ENCODE measurements around the gene IPPK. TPM values are rescaled to one million over a fixed set of nuclear protein-coding genes. Genes with fewer than 3 reads are reported as not detected.

Gene IPPK
- total RNA-seq, 1 donor from 2014 or later, result 8.1 TPM

DNA sequence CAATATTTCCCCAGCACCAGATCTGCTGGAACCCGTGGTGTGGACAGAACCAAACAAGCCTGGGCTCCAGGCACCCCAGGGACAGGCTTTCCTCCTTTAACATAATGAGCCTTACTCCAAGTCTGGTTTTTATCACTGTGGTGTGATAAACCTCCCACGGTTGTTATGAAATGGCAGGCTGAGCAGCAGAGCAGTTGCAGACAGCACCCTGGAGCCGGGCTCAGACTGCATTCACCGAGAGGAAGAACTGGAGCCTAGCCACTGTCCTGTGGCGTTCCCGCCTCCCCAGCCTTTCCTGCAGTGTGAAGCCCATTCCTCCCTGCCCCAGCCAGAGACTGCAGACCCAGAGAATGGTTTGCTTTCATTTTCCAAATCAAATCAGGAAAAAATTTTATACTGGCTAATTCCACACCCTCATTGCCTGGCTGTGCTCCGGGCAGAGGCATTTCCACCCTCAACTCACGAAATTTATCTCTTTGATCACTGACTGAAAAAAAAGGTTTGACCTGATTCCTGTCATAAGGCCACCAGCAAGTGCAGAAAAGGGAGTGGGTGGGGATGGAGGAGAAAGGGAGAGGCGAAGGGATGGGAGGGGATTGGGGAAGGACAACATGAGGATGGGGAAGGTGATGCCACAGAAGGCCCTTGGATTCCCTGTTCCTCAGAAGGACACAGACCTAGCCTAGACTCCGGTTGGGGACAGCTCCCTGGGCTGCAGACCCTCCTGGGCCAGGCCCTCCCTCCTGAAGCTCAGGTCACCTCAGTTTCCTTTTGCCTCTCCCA lies 18.9 kb downstream of the IPPK start:
- Mint-ChIP-seq H3K4me3 (no peak overlapping the region), H3K9me3 (no peaks in the 10 kb centered on the region), H3K27me3 (no peaks in the 10 kb centered on the region), H3K27ac (no peak overlapping the region), H3K4me1 (ENCODE audit: unreplicated experiment) (no peaks in the 10 kb centered on the region), H3K36me3 (peaks cover 27% of the 10 kb centered on the region)
- TF ChIP-seq, protein P1, sequence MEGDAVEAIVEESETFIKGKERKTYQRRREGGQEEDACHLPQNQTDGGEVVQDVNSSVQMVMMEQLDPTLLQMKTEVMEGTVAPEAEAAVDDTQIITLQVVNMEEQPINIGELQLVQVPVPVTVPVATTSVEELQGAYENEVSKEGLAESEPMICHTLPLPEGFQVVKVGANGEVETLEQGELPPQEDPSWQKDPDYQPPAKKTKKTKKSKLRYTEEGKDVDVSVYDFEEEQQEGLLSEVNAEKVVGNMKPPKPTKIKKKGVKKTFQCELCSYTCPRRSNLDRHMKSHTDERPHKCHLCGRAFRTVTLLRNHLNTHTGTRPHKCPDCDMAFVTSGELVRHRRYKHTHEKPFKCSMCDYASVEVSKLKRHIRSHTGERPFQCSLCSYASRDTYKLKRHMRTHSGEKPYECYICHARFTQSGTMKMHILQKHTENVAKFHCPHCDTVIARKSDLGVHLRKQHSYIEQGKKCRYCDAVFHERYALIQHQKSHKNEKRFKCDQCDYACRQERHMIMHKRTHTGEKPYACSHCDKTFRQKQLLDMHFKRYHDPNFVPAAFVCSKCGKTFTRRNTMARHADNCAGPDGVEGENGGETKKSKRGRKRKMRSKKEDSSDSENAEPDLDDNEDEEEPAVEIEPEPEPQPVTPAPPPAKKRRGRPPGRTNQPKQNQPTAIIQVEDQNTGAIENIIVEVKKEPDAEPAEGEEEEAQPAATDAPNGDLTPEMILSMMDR (conservative IDR thresholded peaks at IDR 0.05), result no peak
- peak; percentile 18 for DNase-seq (ENCODE audit: extremely low spot score, unreplicated experiment)

DNA sequence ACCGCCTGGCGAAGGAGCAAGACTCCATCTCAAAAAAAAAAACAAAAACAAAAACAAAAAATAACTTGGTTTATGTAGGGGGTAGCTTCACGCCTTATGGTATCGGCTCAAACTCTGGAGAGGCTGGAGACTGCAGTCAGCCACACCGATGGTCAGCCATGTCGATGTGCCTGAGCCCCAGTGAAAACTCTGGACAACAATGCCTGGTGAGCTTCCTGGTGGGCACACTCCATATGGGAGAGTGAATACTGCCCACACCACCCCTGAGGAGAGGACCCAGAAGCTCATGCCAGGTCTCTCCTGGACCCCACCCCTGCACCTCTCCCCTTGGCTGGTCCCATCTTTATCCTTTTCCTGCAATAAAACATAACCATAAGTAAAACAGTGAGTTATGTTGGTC lies 19.6 kb downstream of the IPPK start:
- TF ChIP-seq, protein P1 (conservative IDR thresholded peaks at IDR 0.05), result no peak
- H3K36me3 Mint-ChIP-seq, result peaks cover 34% of the 10 kb centered on the region
- H3K4me1 Mint-ChIP-seq (ENCODE audit: unreplicated experiment), result no peaks in the 10 kb centered on the region
- H3K27me3 Mint-ChIP-seq, result no peaks in the 10 kb centered on the region
- H3K27ac Mint-ChIP-seq, result no peak overlapping the region
- DNase-seq (ENCODE audit: extremely low spot score, unreplicated experiment), result peak; percentile 40
- H3K9me3 Mint-ChIP-seq, result no peaks in the 10 kb centered on the region
- H3K4me3 Mint-ChIP-seq, result no peak overlapping the region

- Mint-ChIP-seq H3K36me3 (peaks cover 42% of the 10 kb centered on the region), H3K4me1 (ENCODE audit: unreplicated experiment) (no peaks in the 10 kb centered on the region), H3K4me3 (no peak overlapping the region), H3K27me3 (no peaks in the 10 kb centered on the region), H3K9me3 (no peaks in the 10 kb centered on the region), H3K27ac (no peak overlapping the region)
- TF ChIP-seq, protein P1 (conservative IDR thresholded peaks at IDR 0.05), result no peak
- peak; percentile 49 for DNase-seq (ENCODE audit: extremely low spot score, unreplicated experiment)
These were observed 20.9 kb downstream of the IPPK start for GRCh38 chr9:92649007-92649406.

- DNase-seq (ENCODE audit: extremely low spot score, unreplicated experiment), result peak; percentile 37
- no peak overlapping the region for H3K4me3 Mint-ChIP-seq
- peaks cover 42% of the 10 kb centered on the region for H3K36me3 Mint-ChIP-seq
- no peaks in the 10 kb centered on the region for H3K27me3 Mint-ChIP-seq
- H3K9me3 Mint-ChIP-seq, result no peaks in the 10 kb centered on the region
- peak overlapping the region; percentile 58 for H3K27ac Mint-ChIP-seq
- no peaks in the 10 kb centered on the region for H3K4me1 Mint-ChIP-seq (ENCODE audit: unreplicated experiment)
- TF ChIP-seq, protein P1 (conservative IDR thresholded peaks at IDR 0.05), result no peak
These were observed 21.4 kb downstream of the IPPK start for GRCh38 chr9:92648474-92648971.

DNA sequence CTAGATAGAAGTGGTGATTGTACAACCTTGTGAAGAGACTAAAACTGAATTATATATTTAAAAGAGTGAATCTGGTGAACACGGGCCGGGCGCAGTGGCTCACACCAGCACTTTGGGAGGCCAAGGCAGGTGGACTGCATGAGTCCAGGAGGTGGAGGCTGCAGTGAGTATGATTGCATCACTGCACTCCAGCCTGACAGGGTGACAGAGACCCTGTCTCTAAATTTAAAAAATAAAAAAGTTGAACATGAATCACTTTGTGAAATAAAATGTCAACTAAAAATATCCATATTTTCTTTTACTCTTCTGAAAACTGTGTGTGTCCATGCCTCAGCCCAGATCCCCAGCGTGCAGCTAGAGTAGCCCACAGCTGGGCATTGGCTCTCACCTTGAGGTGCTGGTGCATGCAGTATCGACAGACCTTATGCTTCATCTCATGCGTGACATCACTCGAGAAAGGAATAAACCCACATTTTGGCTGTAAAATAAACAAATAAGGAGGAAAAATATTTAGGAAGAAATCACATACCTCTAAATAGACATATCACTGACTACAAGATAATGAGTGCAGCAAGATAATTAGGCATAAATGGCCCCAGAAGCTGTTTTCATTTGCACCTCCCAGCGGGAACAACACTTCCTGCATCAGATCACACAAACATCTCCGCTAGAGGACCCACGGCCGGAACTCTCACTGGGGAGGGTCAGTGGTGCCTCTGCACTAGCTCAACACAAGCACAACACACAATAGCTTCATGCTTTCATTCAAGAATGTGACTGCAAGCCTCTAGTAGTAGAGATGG lies 22.1 kb downstream of the IPPK start:
- TF ChIP-seq, protein P1 (conservative IDR thresholded peaks at IDR 0.05), result no peak
- no peaks in the 10 kb centered on the region for H3K9me3 Mint-ChIP-seq
- H3K27me3 Mint-ChIP-seq, result no peaks in the 10 kb centered on the region
- no peaks in the 10 kb centered on the region for H3K4me1 Mint-ChIP-seq (ENCODE audit: unreplicated experiment)
- H3K27ac Mint-ChIP-seq, result peak overlapping the region; percentile 58
- peak; percentile 27 for DNase-seq (ENCODE audit: extremely low spot score, unreplicated experiment)
- peaks cover 37% of the 10 kb centered on the region for H3K36me3 Mint-ChIP-seq
- H3K4me3 Mint-ChIP-seq, result no peak overlapping the region

All from type B pancreatic cell (in vitro differentiated cells).